Measurements from ENCODE around the gene CNNM2. TPM values are rescaled to one million over a fixed set of nuclear protein-coding genes. Genes with fewer than 3 reads are reported as not detected.
"Not testable (repeated sequence)": the region's sequence is repeated elsewhere in the genome, so short reads cannot be mapped to it uniquely, and the experiment has no call there.

CNNM2 gene
- polyA plus RNA-seq, 3 donors from 2014 or later = 5.3 to 6.5 (median 5.8) TPM

DNA sequence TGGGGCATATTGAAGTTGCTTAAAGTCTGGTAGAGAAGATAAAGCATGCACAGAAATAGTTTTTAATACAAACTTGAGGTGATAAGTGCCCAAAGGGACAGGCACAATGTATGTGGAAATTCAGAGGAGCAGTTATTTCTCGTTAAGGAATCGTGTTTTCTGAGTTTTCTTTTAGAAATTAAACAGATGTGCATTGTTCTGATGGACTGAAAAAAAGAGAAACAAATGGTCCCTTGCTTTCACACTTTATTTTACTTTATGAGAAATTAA, 45.6 kb downstream of the CNNM2 start:
- Mint-ChIP-seq H3K36me3 (peaks cover 0 to 5% (median 0%) of the 10 kb centered on the region in 3 donors), H3K4me1 (no peaks in the 10 kb centered on the region), H3K27ac (no peak overlapping the region), H3K27me3 (ENCODE audit: low read depth in 3 of 3) (no peaks in the 10 kb centered on the region), H3K4me3 (no peak overlapping the region), H3K9me3 (no peaks in the 10 kb centered on the region)
- no peak for DNase-seq

DNA sequence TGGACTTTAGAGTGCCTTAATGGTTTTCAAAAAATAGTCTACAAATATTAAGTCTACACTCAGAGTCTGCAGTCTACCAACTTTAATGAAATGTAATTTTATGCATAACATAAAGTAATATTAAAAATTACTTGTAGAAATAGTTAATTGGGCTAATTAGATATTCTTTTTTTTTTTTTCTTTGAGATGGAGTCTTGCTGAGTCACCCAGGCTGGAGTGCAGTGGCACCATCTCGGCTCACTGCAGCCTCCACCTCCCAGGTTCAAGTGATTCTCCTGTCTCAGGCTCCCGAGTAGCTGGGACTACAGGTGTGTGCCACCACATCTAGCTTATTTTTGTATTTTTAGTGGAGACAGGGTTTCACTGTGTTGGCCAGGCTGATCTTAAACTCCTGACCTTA, 46.0 kb downstream of the CNNM2 start:
- not testable (repeated sequence) for H3K9me3 Mint-ChIP-seq; H3K4me3 Mint-ChIP-seq; DNase-seq; H3K36me3 Mint-ChIP-seq; H3K4me1 Mint-ChIP-seq; H3K27ac Mint-ChIP-seq; H3K27me3 Mint-ChIP-seq (ENCODE audit: low read depth in 3 of 3)

DNA sequence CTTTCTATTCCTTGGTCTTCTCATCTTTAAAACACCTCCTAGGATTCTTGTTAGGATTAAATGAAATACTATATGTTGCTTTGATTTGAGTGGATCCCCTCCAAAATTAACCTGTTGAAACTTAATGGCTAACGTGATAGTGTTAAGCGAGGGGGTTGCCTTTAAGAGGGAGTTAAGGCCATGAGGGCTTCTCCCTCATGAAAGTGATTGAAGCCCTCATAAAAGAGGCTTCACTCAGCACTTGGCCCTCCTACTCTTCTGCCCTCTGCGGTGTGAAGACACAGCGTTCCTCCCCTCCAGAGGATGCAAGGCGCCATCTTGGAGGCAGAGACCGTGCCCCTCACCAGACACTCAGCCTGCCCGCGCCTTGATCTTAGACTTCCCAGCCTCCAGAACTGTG, 46.6 kb downstream of the CNNM2 start:
- no peak overlapping the region for H3K4me3 Mint-ChIP-seq
- H3K9me3 Mint-ChIP-seq = no peaks in the 10 kb centered on the region
- no peak for DNase-seq
- no peak overlapping the region for H3K27ac Mint-ChIP-seq
- no peaks in the 10 kb centered on the region for H3K4me1 Mint-ChIP-seq
- no peaks in the 10 kb centered on the region for H3K27me3 Mint-ChIP-seq (ENCODE audit: low read depth in 3 of 3)
- peaks cover 0 to 5% (median 0%) of the 10 kb centered on the region in 3 donors for H3K36me3 Mint-ChIP-seq

DNA sequence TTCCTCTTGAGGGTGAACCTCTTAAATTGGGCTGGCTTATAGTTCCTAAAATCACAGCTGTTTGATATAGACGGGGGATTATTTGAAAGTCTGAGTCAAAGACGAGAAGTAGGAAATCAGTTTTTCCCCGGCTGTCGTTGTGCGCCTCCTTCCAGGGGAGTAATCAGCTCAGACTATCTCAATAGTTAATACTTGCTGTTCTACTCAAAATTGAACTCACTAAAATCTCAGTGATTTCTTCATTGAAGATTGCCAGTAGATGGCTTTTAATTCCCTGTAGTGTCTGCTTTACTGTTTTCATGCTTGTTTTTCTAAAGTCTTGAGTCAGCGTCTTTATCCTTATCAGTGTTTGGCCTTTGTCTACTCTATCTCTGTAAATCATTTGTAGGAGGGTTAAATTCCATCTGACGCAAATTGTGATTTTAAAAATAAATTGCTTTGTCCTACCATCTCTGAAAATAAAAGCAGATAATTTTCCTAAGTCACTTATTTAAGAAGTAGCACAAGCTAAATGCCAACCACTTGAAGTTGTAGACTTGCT, 47.3 kb downstream of the CNNM2 start:
- DNase-seq = no peak
- Mint-ChIP-seq H3K4me1 (no peaks in the 10 kb centered on the region), H3K27ac (no peak overlapping the region), H3K9me3 (no peaks in the 10 kb centered on the region), H3K27me3 (ENCODE audit: low read depth in 3 of 3) (no peaks in the 10 kb centered on the region), H3K4me3 (no peak overlapping the region), H3K36me3 (peaks cover 0 to 5% (median 0%) of the 10 kb centered on the region in 3 donors)

DNA sequence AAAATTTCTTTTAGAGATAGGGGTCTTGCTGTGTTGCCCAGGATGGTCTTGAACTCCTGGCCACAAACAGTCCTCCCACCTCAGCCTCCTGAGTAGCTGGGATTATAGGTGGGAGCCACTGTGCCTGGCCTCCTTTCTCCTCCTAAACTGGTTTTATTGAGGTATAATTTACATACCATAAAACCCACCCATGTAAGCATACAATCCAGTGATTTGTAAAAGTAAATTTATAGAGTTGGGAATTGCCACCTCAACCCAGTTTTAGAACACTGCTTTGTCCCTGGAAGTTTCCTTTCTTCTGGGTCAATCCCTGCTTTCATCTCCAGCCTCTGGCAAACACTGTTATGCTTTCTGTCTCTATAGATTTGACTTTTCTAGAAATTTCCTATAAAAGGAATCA, 49.0 kb downstream of the CNNM2 start:
- H3K9me3 Mint-ChIP-seq = no peaks in the 10 kb centered on the region
- peaks cover 0 to 5% (median 0%) of the 10 kb centered on the region in 3 donors for H3K36me3 Mint-ChIP-seq
- no peaks in the 10 kb centered on the region for H3K27me3 Mint-ChIP-seq (ENCODE audit: low read depth in 3 of 3)
- DNase-seq = no peak
- no peaks in the 10 kb centered on the region for H3K4me1 Mint-ChIP-seq
- H3K27ac Mint-ChIP-seq = no peak overlapping the region
- no peak overlapping the region for H3K4me3 Mint-ChIP-seq

DNA sequence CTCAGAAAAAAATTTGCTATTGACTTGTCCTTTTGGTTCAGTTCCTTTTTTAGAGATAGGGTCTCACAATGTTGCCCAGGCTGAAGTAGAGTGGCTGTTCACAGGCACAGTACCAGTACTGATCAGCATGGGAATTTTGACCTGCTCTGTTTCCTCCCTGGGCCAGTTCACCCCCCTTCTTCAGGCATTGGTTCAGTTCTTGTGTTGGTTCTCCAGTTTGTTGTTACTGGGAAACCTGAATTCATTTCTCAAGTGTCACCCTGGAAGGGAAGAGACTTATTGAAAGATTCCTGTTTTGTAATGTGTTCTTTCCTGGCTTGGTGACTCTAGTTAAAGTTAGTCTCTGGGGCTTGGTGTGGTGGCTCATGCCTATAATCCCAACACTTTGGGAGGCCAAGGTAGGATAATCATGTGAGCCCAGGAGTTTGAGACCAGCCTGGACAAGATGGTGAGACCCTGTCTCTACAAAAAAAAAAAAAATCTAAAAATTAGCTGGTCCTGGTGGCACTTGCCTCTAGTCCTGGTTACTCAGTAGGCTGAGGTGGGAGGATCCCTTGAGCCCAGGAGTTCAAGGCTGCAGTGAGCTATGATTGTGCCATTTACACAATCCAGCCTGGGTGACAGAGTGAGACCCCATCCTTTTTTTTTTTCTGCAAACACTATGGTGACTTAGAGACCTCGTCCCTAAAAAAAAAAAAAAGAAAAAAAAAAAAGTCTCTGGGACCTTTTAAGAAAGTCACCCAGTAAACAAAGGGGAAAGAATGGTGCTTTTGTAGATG, 52.7 kb downstream of the CNNM2 start:
- Mint-ChIP-seq H3K4me3 (no peak overlapping the region), H3K9me3 (no peaks in the 10 kb centered on the region), H3K27ac (no peak overlapping the region), H3K27me3 (ENCODE audit: low read depth in 3 of 3) (peaks cover 0 to 1% (median 1%) of the 10 kb centered on the region in 3 donors), H3K36me3 (no peaks in the 10 kb centered on the region), H3K4me1 (peaks cover 2 to 9% of the 10 kb centered on the region in 2 donors)
- DNase-seq = no peak

DNA sequence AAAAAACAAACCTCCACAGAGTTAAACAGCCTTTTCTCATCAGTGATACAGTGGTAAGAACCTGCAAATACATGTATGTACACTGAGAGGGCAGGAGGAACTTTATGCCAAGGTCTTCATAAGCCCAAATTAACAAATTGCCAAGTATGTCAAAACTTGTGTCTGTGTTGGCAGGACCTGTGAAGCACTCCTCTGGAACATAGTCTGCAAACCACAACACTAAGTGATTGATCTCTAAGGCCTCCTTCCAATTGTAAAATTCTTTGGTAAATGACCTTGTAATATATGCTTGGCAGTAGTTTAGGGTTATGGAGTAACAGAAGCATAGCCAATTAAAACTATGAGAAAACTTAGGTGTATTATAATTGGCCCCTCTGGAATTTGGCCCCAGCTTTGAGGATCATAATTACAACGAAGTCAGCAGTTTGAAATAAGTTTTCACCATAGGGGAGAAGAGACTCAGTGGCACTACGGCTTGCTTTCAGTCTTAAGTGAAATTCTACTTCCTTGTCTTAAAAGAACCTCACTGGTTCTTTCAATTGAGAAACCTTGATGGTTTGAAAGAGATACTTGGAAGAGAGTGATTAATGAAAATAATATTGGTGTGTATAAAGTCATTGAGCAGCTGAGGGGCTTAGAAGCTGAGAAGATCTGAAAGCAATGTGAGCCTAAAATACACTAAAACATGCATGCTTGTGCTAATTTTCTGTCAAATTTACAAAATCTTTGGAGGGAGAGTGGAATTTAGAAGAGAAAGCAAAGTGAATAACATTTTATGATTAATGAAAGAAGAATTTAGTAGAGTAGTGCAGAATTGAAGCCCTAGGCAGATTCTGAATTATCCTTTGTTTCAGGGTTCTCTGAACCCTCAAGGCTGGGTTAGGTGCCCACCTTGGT, 57.6 kb downstream of the CNNM2 start:
- no peak overlapping the region for H3K4me3 Mint-ChIP-seq
- peaks cover 0 to 4% (median 0%) of the 10 kb centered on the region in 3 donors for H3K36me3 Mint-ChIP-seq
- peaks cover 2 to 9% of the 10 kb centered on the region in 2 donors for H3K4me1 Mint-ChIP-seq
- H3K9me3 Mint-ChIP-seq = no peaks in the 10 kb centered on the region
- H3K27me3 Mint-ChIP-seq (ENCODE audit: low read depth in 3 of 3) = peaks cover 0 to 1% (median 1%) of the 10 kb centered on the region in 3 donors
- peak overlapping the region in 1 of 6 donors; percentile 53 for H3K27ac Mint-ChIP-seq
- DNase-seq = no peak

DNA sequence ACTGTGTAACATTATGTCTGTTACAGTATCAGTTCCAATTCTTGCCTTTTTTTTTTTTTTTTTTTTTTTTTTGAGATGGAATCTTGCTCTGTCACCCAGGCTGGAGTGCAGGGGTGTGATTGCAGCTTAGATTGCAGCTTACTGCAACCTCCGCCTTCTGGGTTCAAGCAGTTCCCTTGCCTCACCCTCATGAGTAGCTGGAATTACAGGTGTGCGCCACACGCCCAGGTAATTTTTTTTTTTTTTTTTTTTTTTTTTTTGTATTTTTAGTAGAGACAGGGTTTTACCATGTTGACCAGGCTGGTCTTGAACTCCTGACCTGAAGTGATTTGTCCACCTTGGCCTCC, 58.3 kb downstream of the CNNM2 start:
- not testable (repeated sequence) for H3K27me3 Mint-ChIP-seq (ENCODE audit: low read depth in 3 of 3); H3K36me3 Mint-ChIP-seq

DNA sequence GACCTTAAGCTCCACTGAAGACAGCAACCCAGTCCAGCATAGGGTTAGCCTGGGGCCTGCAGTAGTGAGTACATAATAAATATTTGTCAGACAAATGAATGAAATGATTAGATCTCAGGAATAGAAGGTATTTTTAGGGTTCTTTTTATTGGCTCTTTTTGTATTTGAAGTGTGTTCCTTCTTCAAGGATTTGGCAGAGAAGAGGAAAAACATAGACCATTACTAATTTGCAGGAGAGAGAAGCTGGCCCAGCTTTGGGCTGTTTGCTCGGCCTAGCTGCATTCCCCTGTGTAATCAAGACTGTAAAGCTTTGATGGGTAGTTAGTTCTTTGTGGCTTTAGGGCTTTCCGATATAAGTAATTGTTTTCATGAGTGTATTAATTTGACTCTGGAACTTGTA, 64.2 kb downstream of the CNNM2 start:
- Mint-ChIP-seq H3K9me3 (no peaks in the 10 kb centered on the region), H3K4me3 (no peak overlapping the region), H3K27me3 (ENCODE audit: low read depth in 3 of 3) (no peaks in the 10 kb centered on the region), H3K27ac (no peak overlapping the region), H3K36me3 (peaks cover 0 to 4% (median 0%) of the 10 kb centered on the region in 3 donors), H3K4me1 (no peaks in the 10 kb centered on the region)
- no peak for DNase-seq

More for the DNA sequence above, 58.3 kb downstream of the CNNM2 start:
- DNase-seq, H3K9me3 Mint-ChIP-seq, H3K4me3 Mint-ChIP-seq, H3K27ac Mint-ChIP-seq, H3K4me1 Mint-ChIP-seq: not testable (repeated sequence)

DNA sequence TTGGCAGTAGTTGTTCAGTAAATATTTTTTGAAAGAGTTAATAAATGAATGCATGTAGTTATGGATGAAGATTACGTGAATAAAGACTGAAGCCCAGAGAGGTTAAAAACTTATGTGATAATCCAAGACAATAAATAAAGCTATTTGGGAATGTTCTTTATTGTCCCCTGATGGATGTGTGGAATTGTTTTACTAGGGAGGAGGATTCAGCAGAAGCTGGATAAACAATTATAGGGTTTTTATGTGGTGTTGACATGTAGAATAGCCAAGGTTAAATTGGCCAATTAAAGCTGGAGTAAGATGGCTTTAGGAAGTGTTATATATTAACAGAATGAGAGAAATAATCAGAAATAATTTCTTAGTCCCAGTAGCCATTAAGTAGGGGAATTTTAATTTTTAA, 66.0 kb downstream of the CNNM2 start:
- no peaks in the 10 kb centered on the region for H3K27me3 Mint-ChIP-seq (ENCODE audit: low read depth in 3 of 3)
- no peak overlapping the region for H3K27ac Mint-ChIP-seq
- H3K4me3 Mint-ChIP-seq = no peak overlapping the region
- no peaks in the 10 kb centered on the region for H3K9me3 Mint-ChIP-seq
- H3K4me1 Mint-ChIP-seq = no peaks in the 10 kb centered on the region
- peaks cover 0 to 4% (median 0%) of the 10 kb centered on the region in 3 donors for H3K36me3 Mint-ChIP-seq
- DNase-seq = no peak

DNA sequence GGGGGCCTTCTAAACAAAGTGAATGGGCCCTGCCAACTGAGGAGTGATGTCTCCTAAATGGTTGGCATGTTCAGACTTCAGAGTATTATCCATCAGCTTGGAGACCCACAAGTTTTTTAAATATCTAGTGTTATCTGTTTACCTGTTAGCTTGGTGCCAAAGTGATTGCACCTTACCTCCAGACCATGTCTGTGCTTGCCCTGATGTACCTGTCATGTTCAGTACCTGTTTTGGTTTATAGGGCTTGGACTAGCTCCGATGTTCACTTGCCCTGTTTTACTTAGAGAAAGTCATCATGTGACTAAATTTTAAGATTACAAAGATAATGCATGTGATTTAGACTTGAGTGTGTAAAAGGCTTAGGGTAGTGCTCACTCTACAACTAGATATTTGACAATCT, 67.7 kb downstream of the CNNM2 start:
- H3K27ac Mint-ChIP-seq = no peak overlapping the region
- peaks cover 0 to 2% (median 0%) of the 10 kb centered on the region in 3 donors for H3K27me3 Mint-ChIP-seq (ENCODE audit: low read depth in 3 of 3)
- no peak for DNase-seq
- H3K4me3 Mint-ChIP-seq = no peak overlapping the region
- H3K9me3 Mint-ChIP-seq = no peaks in the 10 kb centered on the region
- no peaks in the 10 kb centered on the region for H3K4me1 Mint-ChIP-seq
- H3K36me3 Mint-ChIP-seq = no peaks in the 10 kb centered on the region

DNA sequence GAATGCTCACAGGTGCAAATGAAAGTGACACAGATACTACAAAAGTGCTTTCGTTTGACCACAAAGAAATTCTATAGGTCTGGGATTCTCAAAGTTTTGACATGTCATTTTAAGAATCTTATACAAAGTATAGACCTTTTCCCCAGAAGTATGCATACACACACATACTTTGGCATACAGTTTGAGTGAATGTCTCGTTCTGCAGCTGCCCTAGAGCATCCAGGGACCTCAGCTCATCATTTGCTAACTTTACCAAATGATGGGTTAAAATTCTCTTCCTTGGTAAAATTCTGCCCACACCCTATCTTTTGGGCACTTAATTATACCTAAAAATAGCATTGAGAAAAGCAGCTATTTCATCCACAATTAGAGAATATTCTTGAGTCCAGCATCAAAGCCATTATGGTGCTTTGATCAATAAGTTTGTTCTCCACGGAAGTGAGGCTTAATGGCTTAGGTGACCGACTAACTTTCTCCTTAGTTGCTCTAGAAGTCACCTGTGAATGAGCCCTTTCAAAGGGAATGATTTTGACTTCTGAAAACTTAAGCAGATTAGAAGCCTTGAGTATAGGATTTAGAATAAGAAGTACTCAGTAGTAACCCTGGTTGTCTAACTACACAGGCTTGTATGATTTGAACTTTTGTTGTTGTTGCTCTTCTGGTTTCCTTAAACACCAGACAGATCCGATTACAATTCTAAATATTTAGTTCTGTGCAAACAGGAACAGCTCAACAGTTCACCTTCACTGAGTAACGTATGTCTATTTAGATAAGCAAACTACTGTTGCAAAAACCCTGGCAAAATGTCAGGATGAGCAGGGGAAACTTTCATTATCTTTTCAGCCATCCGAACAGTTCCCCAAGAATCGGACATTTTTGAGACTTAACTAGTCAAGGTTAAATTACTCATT, 70.6 kb downstream of the CNNM2 start:
- no peak for DNase-seq
- Mint-ChIP-seq H3K9me3 (no peaks in the 10 kb centered on the region), H3K4me1 (peaks cover 3 to 6% of the 10 kb centered on the region in 2 donors), H3K36me3 (no peaks in the 10 kb centered on the region), H3K4me3 (no peak overlapping the region), H3K27ac (no peak overlapping the region), H3K27me3 (ENCODE audit: low read depth in 3 of 3) (peaks cover 0 to 2% (median 1%) of the 10 kb centered on the region in 3 donors)

DNA sequence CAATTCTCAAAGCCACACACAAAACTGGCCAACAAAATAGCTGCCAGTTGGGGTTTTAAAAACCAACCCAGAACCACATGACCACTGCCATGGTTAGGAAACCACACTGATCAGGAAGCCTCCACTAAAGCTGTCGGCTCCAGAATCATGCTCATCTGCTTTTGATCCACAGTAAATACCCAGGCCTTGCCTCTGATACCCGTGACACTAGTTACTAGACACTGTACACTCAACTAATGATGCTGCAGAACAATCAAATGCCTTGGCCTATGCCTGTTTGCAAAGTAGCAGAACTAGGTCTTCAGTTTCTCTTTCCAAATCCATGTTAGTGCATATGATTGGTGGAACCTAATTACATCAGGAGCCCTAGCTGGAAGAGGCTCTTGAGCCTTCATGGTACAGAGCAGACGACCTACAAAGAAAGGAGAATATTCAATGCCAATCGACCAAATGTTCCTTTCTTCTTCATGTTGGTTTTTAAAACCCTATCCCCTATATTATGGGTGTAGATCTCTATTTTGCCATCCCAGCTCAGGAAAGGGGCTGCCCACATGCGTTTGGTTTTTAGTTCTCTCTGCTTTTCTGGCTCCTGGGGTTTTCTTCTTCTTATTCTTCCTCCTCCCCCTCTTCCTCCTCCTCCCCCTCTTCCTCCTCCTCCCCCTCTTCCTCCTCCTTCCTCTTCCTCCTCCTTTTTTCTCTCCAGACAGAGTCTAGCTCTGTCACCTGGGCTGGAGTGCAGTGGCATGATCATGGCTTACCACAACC, 76.6 kb downstream of the CNNM2 start:
- Mint-ChIP-seq H3K9me3 (no peaks in the 10 kb centered on the region), H3K4me3 (peak overlapping the region in 4 of 5 donors; percentile 17 to 59 (median 38)), H3K27me3 (ENCODE audit: low read depth in 3 of 3) (peaks cover 0 to 8% (median 2%) of the 10 kb centered on the region in 3 donors), H3K4me1 (peaks cover 22 to 32% of the 10 kb centered on the region in 2 donors), H3K36me3 (no peaks in the 10 kb centered on the region), H3K27ac (peak overlapping the region; percentile 28 to 88 (median 76))
- peak; percentile 11 to 30 (median 18) for DNase-seq
